Measurements from ENCODE around the gene TNRC6A.
"Not testable (repeated sequence)": the region's sequence is repeated elsewhere in the genome, so short reads cannot be mapped to it uniquely, and the experiment has no call there.

Gene TNRC6A

DNA sequence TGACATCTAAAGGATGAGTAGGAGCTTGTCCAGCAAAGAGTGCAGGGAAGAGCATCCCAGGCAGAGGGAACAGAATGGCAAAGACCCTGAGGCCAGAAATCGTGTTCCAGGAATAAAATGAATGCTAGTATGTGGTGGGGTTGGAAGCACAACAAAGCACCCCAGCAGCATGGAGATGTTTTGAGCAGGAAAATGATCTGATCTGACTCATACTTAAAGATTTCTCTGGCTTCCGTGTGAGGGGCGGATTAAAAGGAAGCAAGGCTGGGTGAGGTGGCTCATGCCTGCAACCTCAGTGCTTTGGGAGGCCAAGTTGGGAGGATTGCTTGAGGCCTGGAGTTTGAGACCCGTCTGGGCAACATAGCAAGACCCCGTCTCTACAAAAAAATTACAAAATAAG is 118.6 kb downstream of the TNRC6A start:
- peak; percentile 33 for DNase-seq

DNA sequence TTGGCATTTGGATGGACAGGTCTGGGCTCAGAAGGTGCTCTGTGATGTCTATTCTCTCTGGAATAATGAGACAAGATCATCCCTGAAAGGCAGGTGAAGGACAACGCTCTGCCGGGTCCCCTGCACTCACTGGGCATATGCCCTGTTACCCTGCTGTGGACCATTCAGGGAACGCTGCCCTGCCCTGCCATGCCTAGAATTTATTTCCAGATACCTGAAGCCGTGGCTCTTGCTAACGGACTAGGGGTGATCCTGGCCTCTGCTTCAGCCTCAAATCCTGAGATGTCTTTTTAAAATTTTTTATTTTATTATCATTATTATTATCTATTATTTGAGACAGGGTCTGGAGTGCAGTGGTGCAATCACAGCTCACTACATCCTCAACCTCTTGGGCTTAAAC is 120.2 kb downstream of the TNRC6A start:
- no peak for DNase-seq

DNA sequence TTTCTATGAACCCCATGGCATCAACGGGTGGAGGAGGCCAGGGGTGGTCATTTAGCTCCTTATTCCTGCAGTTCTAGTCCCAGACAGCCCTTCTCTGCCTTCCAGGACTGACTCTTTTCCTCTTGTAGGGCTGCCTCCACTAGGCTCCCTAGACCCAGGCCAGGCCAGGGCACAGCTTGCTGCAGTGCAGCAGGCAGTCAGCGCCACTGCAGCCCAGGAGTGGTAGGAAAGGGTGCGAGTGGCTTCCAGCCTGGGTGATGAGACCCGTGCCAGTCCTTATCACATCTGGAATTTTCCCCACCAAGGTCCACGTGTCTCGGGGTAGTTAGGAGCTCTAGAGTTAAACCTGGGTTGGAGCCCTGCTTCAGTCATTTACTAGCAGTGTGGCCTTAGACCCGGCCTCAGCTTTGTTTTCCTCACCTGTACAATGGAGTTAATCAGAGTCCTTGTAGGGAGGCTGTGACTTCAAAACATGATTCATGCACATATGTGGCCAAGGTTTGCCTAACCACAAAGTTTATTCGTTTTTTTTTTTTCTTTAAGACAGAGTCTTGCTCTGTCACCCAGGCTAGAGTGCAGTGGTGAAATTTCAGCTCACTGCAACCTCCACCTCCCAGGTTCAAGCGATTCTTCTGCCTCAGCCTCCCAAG is 121.0 kb downstream of the TNRC6A start:
- DNase-seq, result no peak

DNA sequence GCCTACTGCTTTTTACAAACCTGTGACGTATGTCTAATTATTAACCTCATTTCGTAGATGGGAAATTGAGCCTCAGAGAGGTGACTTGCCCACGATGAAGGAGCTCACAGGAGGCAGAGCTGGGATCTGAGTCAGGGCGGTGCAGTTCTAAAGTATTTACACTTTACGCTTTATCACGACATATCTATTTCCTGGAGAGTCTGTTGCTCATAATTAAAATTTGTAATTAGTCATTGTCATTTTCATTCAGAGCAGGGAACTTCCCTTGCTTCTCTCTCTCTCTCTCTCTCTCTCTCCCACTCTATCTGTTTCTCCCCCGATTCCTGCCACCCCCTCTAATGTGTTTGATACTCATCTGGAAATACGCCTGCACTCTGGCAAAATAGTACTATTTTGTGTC is 122.2 kb downstream of the TNRC6A start:
- DNase-seq, result no peak

DNA sequence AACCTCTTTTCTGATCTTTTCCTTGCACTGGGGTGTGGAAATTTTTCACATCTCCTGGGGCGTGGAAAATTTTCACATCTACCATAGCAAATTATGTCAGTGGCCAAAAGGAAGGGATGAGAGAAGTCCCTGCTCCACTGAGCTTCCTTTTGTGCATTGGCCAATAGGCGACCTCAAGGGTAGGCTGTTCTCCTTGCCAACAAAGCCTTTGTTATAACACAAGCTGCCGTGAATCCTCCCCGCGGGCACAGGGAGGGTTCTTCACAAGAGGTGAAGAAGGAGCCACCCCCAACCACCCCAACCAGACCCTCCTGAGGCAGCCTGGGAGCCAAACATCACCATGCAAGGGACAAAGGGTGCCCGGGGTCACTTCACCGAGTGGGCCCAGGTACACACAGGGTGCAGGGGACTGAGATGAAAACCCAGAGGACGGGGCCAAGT is 122.8 kb downstream of the TNRC6A start:
- DNase-seq, result no peak

DNA sequence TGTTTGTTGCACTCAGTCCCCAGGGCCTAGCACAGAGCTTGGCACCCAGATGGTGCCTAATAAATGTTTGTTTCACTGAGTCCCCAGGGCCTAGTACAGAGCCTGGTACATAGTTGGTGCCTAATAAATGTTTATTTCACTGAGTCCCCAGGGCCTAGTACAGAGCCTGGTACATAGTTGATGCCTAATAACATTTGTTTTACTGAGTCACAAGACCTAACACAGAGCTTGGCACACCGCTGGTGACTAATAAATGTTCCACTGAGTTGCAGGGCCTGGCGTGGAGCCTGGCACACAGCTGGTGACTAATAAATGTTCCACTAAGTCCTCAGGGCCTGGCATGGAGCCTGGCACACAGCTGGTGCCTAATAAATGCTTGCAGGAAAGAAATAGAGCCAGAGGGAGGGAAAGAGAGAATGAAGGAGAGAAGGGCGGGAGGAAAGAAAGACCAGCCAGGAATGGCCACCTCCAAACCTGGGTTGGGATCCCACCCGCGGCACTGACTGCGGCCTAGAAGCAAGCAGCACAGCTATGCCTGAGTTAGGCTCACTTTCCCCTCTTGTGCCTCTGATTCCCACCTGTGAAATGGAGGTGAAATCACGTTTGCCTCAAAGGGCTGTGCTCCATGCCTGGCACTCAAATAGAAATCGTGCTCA is 123.8 kb downstream of the TNRC6A start:
- DNase-seq, result no peak

DNA sequence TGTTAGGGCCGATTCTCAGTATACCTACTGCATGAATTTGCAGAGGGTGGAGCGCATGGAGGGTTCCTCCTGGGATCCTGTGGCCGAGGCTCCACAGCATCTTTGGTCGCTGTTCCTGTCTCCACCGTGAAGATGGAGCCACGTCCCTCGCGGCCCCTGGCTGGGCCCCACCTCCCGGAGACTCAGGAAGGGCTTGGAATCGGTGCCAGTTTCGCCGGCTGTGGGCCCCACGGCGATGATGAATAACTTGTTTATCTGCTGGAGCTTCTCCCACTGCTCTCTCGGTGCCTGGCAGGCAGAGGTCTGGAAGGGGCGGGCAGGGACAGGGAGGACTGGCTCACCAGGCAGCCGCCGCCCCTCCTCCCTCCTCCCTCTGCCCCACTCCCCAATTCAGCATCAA is 124.4 kb downstream of the TNRC6A start:
- no peak for DNase-seq

DNA sequence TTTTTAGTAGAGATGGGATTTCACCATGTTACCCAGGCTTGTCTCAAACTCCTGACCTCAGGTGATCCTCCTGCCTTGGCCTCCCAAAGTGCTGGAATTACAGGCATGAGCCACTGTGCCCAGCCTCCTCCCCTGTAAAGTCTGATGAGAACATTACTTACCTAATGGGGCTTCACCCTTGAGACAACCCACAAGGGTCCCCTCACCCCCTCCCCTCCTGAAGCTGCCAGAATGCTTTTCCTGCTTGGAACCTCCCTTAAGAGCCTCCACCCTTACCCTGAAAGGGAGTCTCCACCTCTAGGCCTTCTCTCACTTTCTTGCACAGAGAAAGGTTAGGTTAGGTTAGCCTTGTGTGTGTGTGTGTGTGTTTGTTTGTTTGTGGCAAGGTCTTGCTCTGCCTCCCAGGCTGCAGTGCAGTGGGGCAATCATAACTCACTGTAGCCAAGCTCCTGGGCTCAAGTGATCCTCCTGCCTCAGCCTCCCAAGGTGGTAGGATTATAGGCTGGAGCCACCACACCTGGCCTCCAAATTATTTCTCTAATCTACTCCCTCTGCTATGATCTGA is 125.2 kb downstream of the TNRC6A start:
- no peak for DNase-seq

DNA sequence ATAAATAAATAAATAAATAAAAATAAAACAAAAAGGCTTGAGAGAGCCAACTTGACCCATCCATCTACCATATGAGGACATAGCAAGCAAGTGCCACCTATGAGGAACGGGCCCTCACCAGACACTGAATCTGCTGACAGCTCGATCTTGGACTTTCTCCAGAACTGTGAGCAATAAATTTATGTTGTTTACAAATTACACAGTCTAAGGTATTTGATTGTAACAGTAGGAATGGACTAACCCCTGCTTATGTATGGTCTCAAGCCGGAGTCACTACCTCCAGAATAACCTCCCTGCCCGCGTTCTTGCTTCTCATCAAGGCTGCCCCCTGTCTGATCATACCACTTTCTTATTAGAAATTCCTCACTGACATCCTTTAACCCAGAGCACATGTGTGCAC is 126.2 kb downstream of the TNRC6A start:
- DNase-seq, result no peak

DNA sequence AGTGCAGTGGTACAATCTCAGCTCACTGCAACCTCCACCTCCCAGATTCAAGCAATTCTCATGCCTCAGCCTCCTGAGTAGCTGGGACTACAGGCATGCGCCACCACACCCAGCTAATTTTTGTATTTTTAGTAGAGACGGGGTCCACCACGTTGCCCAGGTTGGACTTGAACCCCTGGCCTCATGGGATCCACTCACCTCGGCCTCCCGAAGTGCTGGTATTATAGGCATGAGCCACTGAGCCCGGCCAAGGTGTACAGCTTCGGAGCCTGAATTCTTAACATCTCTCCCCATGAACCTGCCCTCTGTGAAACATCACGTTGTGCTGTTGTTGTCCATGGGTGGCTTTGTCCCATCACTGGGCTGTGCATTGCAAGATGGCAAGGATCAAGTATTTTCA is 127.4 kb downstream of the TNRC6A start:
- DNase-seq, result not testable (repeated sequence)

DNA sequence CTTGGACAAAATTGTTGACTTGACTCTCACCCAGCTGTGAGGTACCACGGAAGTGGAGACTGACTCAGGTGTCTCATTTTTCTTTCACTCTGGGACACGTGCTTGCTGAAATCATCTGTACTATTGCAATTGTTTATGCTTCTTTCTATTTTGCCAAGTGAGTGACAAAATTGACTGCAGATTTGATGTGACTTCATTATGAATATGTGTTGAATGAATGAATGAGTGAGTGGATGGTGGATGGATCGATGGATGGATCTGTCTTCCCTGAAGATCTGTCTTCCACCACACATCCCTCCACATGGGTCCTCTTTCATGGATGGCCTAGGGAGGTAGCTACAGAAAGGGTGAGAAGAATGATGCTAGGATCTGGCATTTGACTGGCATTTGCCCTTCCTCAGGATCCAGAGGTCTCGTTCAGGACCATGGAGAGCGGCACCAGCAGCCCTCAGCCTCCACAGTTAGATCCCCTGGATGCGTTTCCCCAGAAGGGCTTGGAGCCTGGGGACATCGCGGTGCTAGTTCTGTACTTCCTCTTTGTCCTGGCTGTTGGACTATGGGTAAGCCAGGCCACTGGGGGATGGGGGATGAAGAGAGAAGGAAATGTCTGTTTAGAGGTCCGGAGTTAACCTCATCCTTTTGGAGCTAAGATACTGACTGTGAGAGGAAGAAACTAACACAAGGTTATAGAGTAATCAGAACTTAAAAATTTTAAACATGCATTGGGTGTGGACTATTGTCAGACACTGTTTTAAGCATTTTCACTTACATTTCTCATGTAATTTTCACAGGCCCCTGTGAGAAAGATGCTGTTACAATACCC is 129.0 kb downstream of the TNRC6A start:
- no peak for DNase-seq

DNA sequence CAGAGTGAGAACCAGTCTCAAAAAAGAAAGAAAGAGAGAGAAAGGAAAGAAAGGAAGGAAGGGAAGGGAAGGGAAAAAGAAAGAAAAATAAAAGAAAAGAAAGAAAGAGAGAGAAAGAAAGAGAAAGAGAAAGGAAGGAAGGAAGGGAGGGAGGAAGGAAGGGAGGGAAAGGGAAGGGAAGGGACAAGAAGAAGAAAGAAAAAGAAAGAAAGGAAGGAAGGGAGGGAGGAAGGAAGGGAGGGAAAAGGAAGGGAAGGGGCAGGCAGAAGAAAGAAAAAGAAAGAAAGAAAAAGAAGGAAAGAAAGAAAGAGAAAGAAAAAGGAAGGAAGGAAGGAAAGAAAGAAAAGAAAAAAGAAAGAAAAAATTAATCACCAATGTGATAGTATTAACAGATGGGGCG is 132.0 kb downstream of the TNRC6A start:
- DNase-seq, result no peak

DNA sequence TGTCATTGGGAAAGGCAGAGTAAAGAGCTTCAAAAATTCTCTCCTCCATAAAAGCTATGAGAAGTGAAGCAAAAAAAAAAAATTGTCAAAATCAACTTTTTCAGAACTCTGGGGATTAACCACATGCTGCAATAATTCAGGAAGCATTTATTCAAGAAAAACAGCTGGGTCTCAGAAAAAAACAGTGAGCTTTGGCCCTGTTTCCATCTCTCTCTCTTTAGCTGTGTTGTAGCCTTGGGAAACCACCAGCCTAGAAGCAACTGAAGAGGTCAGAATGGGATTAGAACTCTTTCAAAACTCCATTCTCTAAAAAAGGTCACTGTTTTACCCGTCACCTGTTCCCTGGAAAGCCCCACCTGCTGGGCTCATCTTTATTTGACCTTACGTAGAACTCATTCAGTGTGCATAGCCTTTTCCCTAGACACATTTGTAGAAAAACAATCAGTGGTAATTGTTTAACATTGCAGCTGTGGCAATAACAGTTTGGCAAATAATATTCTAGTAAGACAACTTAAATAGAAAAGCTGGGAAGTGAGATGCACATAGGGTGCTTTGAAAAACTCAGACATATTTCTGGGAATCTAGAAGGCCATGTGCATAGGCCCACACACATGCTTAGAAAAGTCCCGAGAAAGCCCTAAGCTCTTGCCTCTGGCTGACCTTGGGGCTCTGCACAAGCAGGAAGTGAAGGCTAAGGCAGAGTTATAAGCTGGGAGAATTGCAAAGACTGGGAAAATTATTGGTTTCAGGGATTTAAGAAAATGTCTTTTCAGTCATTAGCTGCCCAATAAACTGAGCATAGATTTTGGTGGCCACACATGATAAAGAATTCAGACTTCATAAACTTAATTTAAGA is 134.4 kb downstream of the TNRC6A start:
- no peak for DNase-seq

DNA sequence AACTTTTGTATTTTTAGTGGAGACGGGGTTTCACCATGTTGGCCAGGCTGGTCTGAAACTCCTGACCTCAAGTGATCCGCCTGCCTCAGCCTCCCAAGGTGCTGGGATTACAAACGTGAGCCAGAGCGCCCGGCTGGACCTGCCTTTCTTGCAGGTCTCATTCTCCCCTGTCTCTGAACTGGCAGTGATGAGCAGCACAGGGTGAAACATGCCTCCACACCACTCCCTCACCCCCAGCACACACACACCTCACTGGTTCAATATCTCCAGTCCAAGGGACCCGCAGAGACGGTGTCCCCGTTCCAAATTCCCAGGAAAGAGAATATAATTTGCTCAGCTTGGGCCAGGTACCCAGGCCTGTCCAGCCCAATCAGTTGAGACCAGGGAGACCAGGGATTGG is 139.6 kb downstream of the TNRC6A start:
- no peak for DNase-seq

DNA sequence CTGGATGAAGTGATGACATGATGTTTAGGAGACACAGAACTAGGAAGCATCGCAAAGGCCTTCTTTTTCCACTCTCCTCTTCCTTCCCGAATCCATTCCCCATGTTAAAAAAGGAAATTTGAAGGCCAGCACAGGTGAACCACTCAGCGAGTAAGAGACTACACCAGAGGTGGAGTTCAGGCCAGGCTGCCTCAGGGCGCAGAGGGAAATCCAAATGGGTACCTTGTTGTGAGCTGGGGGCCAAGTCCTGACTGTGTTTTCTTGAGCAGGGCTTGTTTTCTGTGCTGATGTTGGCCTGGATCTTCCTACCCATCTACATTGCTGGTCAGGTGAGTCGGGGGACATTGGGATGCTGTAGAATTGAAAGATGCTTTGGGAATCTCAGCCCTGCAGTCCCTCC is 142.4 kb downstream of the TNRC6A start:
- DNase-seq, result no peak

DNA sequence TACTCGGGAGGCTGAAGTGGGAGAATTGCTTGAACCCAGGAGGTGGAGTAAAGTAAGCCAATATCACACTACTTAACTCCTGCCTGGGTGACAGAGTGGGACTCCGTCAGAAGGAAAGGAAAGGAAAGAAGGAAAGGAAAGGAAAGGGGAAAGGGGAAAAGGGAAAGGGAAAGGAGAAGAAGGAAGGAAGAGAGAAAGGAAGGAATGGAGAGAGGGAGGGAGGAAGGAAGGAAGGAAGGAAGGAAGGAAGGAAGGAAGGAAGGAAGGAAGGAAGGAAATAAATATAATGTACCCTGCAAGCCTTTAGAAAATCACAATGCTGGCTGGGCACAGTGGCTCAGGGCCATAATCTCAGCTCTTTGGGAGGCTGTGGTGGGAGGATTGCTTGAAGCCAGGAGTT is 143.6 kb downstream of the TNRC6A start:
- no peak for DNase-seq

DNA sequence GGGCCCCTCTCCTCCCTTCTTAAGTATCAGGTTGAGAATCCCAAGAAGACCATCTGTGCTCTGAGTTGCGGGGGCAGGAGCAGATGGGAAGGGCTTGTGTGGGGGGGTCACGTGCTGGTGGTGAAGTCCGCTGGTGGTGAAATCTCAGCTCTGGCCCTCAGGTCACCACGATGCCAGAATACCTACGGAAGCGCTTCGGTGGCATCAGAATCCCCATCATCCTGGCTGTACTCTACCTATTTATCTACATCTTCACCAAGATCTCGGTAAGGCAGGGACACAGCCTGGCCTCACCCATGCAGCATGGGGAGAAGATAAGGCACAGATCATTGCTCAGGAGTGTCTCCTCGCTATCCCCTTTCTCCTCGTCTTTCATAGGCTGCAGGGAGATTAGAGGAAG is 146.0 kb downstream of the TNRC6A start:
- no peak for DNase-seq

Data from amniotic stem cell (primary cell).